Peyer's patch (tissue), 4 donors: Measurements from ENCODE around the gene NCOA3.

Experiments
- CTCF ChIP-seq, 6 experiments: fragments of 450-650 bp in 4 of 6; fragments of 200-600 bp in 2 of 6; sonication (generic) in 1 of 6; IDR thresholded peaks; one replicate each; pipeline ENCODE4 v1.5.1; 2017 to 2019; ENCODE audit warnings: antibody characterized with exemption in 6 of 6, mild to moderate bottlenecking in 3 of 6, moderate library complexity in 1 of 6
- POLR2A ChIP-seq, 2 donors: fragments of 450-650 bp; IDR thresholded peaks; one replicate each; pipeline ENCODE4 v1.5.1; 2017; ENCODE audit warnings: antibody characterized with exemption in 2 of 2, mild to moderate bottlenecking in 2 of 2, moderate library complexity in 2 of 2

GRCh38 chr20:47568019-47568418 is 66.3 kb downstream of the NCOA3 start:
- TF ChIP-seq CTCF (IDR thresholded peaks at IDR 0.05) (no peak), POLR2A (IDR thresholded peaks at IDR 0.05) (no peak)
